ENCODE data around the gene NRXN3.
"Not testable (repeated sequence)": the region's sequence is repeated elsewhere in the genome, so short reads cannot be mapped to it uniquely, and the experiment has no call there.

NRXN3 gene

GRCh38 chr14:79740066-79740601, 1570.0 kb downstream of the NRXN3 start:
- no peak for DNase-seq (ENCODE audit: low spot score in 2 of 2)
- H3K27ac Mint-ChIP-seq, result no peak overlapping the region
- no peaks in the 10 kb centered on the region for H3K36me3 Mint-ChIP-seq
- H3K4me3 Mint-ChIP-seq, result no peak overlapping the region
- no peak for ATAC-seq
- no peaks in the 10 kb centered on the region for H3K4me1 Mint-ChIP-seq
- H3K9me3 Mint-ChIP-seq, result peaks cover 15% of the 10 kb centered on the region

- Mint-ChIP-seq H3K4me1 (no peaks in the 10 kb centered on the region), H3K4me3 (no peak overlapping the region), H3K27ac (no peak overlapping the region), H3K9me3 (peaks cover 12% of the 10 kb centered on the region), H3K36me3 (no peaks in the 10 kb centered on the region)
- DNase-seq (ENCODE audit: low spot score in 2 of 2), result no peak
- no peak for ATAC-seq
Observed at GRCh38 chr14:79742142-79742541, 1572.0 kb downstream of the NRXN3 start.

- Mint-ChIP-seq H3K4me1 (no peaks in the 10 kb centered on the region), H3K9me3 (peaks cover 10% of the 10 kb centered on the region), H3K36me3 (no peaks in the 10 kb centered on the region), H3K4me3 (no peak overlapping the region), H3K27ac (no peak overlapping the region)
- DNase-seq (ENCODE audit: low spot score in 2 of 2), result no peak
- ATAC-seq, result no peak
Observed at GRCh38 chr14:79745046-79745445, 1574.9 kb downstream of the NRXN3 start.

GRCh38 chr14:79749065-79749464, 1578.9 kb downstream of the NRXN3 start:
- Mint-ChIP-seq H3K27ac (no peak overlapping the region), H3K4me3 (no peak overlapping the region), H3K4me1 (no peaks in the 10 kb centered on the region), H3K9me3 (peaks cover 3% of the 10 kb centered on the region), H3K36me3 (no peaks in the 10 kb centered on the region)
- DNase-seq (ENCODE audit: low spot score in 2 of 2), result no peak
- ATAC-seq, result no peak

- Mint-ChIP-seq H3K4me1 (no peaks in the 10 kb centered on the region), H3K9me3 (peaks cover 10% of the 10 kb centered on the region), H3K4me3 (no peak overlapping the region), H3K36me3 (no peaks in the 10 kb centered on the region), H3K27ac (no peak overlapping the region)
- DNase-seq (ENCODE audit: low spot score in 2 of 2) (no peak), ATAC-seq (no peak)
Observed at GRCh38 chr14:79758985-79759384, 1588.8 kb downstream of the NRXN3 start.

GRCh38 chr14:79764323-79764722, 1594.2 kb downstream of the NRXN3 start:
- no peaks in the 10 kb centered on the region for H3K4me1 Mint-ChIP-seq

GRCh38 chr14:79766511-79766910, 1596.3 kb downstream of the NRXN3 start:
- DNase-seq (ENCODE audit: low spot score in 2 of 2) (no peak), ATAC-seq (no peak)

More at GRCh38 chr14:79764323-79764722, 1594.2 kb downstream of the NRXN3 start:
- no peaks in the 10 kb centered on the region for H3K36me3 Mint-ChIP-seq
- DNase-seq (ENCODE audit: low spot score in 2 of 2), result no peak
- no peak overlapping the region for H3K4me3 Mint-ChIP-seq
- peaks cover 6% of the 10 kb centered on the region for H3K9me3 Mint-ChIP-seq
- no peak overlapping the region for H3K27ac Mint-ChIP-seq
- ATAC-seq, result no peak

GRCh38 chr14:79767251-79767650, 1597.1 kb downstream of the NRXN3 start:
- Mint-ChIP-seq H3K36me3 (no peaks in the 10 kb centered on the region), H3K4me1 (no peaks in the 10 kb centered on the region), H3K27ac (no peak overlapping the region), H3K9me3 (peaks cover 6% of the 10 kb centered on the region), H3K4me3 (no peak overlapping the region)
- ATAC-seq (no peak), DNase-seq (ENCODE audit: low spot score in 2 of 2) (no peak)

More at GRCh38 chr14:79766511-79766910, 1596.3 kb downstream of the NRXN3 start:
- Mint-ChIP-seq H3K4me3 (no peak overlapping the region), H3K36me3 (no peaks in the 10 kb centered on the region), H3K9me3 (peaks cover 6% of the 10 kb centered on the region), H3K4me1 (no peaks in the 10 kb centered on the region), H3K27ac (no peak overlapping the region)

- H3K36me3 Mint-ChIP-seq; H3K9me3 Mint-ChIP-seq; H3K4me1 Mint-ChIP-seq; H3K27ac Mint-ChIP-seq; DNase-seq (ENCODE audit: low spot score in 2 of 2); ATAC-seq; H3K4me3 Mint-ChIP-seq: not testable (repeated sequence)
Observed at GRCh38 chr14:79767721-79768120, 1597.5 kb downstream of the NRXN3 start.

GRCh38 chr14:79781882-79782281, 1611.7 kb downstream of the NRXN3 start:
- H3K9me3 Mint-ChIP-seq, result peaks cover 8% of the 10 kb centered on the region
- H3K4me3 Mint-ChIP-seq, result no peak overlapping the region
- no peaks in the 10 kb centered on the region for H3K4me1 Mint-ChIP-seq
- no peaks in the 10 kb centered on the region for H3K36me3 Mint-ChIP-seq
- no peak overlapping the region for H3K27ac Mint-ChIP-seq
- DNase-seq (ENCODE audit: low spot score in 2 of 2), result no peak
- no peak for ATAC-seq

- H3K9me3 Mint-ChIP-seq, result peaks cover 10% of the 10 kb centered on the region
- H3K36me3 Mint-ChIP-seq, result no peaks in the 10 kb centered on the region
- DNase-seq (ENCODE audit: low spot score in 2 of 2), result no peak
- ATAC-seq, result no peak
- no peaks in the 10 kb centered on the region for H3K4me1 Mint-ChIP-seq
- H3K27ac Mint-ChIP-seq, result no peak overlapping the region
- H3K4me3 Mint-ChIP-seq, result no peak overlapping the region
Observed at GRCh38 chr14:79783041-79783440, 1612.9 kb downstream of the NRXN3 start.

- no peaks in the 10 kb centered on the region for H3K36me3 Mint-ChIP-seq
- no peak for ATAC-seq
- DNase-seq (ENCODE audit: low spot score in 2 of 2), result no peak
- H3K4me1 Mint-ChIP-seq, result no peaks in the 10 kb centered on the region
- H3K27ac Mint-ChIP-seq, result no peak overlapping the region
- no peak overlapping the region for H3K4me3 Mint-ChIP-seq
- peaks cover 16% of the 10 kb centered on the region for H3K9me3 Mint-ChIP-seq
Observed at GRCh38 chr14:79786522-79786921, 1616.3 kb downstream of the NRXN3 start.

- H3K4me3 Mint-ChIP-seq, result no peak overlapping the region
Observed at GRCh38 chr14:79788346-79788745, 1618.2 kb downstream of the NRXN3 start.

GRCh38 chr14:79791055-79791732, 1621.0 kb downstream of the NRXN3 start:
- H3K9me3 Mint-ChIP-seq, result peaks cover 8% of the 10 kb centered on the region
- no peak overlapping the region for H3K4me3 Mint-ChIP-seq
- no peaks in the 10 kb centered on the region for H3K36me3 Mint-ChIP-seq
- no peaks in the 10 kb centered on the region for H3K4me1 Mint-ChIP-seq
- ATAC-seq (no peak), DNase-seq (ENCODE audit: low spot score in 2 of 2) (no peak)
- H3K27ac Mint-ChIP-seq, result no peak overlapping the region

More at GRCh38 chr14:79788346-79788745, 1618.2 kb downstream of the NRXN3 start:
- Mint-ChIP-seq H3K4me1 (no peaks in the 10 kb centered on the region), H3K36me3 (no peaks in the 10 kb centered on the region), H3K27ac (no peak overlapping the region), H3K9me3 (peaks cover 13% of the 10 kb centered on the region)
- ATAC-seq (no peak), DNase-seq (ENCODE audit: low spot score in 2 of 2) (no peak)

- no peak overlapping the region for H3K4me3 Mint-ChIP-seq
- H3K36me3 Mint-ChIP-seq, result no peaks in the 10 kb centered on the region
- no peak overlapping the region for H3K27ac Mint-ChIP-seq
- ATAC-seq (no peak), DNase-seq (ENCODE audit: low spot score in 2 of 2) (no peak)
- peaks cover 7% of the 10 kb centered on the region for H3K9me3 Mint-ChIP-seq
- H3K4me1 Mint-ChIP-seq, result no peaks in the 10 kb centered on the region
Observed at GRCh38 chr14:79802093-79802492, 1631.9 kb downstream of the NRXN3 start.

- H3K4me1 Mint-ChIP-seq, result no peaks in the 10 kb centered on the region
- H3K36me3 Mint-ChIP-seq, result no peaks in the 10 kb centered on the region
- no peak overlapping the region for H3K27ac Mint-ChIP-seq
- no peak overlapping the region for H3K4me3 Mint-ChIP-seq
- peaks cover 13% of the 10 kb centered on the region for H3K9me3 Mint-ChIP-seq
- DNase-seq (ENCODE audit: low spot score in 2 of 2) (no peak), ATAC-seq (no peak)
Observed at GRCh38 chr14:79805636-79806035, 1635.5 kb downstream of the NRXN3 start.
